Stimulated activated CD8-positive, alpha-beta memory T cell treated with anti-CD3 and anti-CD28 coated beads, Interleukin-15, amount 100 ng/mL, for 24 hours (primary cell): ENCODE results near the gene YOD1.

Experiments used
- DNase-seq: peaks from one replicate; pipeline ENCODE4 v3.0.0-alpha.2; 2020; ENCODE audit warnings: low read depth

Gene YOD1

GRCh38 chr1:207051191-207051943 lies at the start of gene YOD1:
TSS of gene YOD1 (minus strand) at chr1:207051208. CDS start at chr1:207051030, 178 bp downstream.
- no peak for DNase-seq

- DNase-seq: no peak
Observed at GRCh38 chr1:207097871-207098324, 46.9 kb upstream of the YOD1 start.

- DNase-seq: no peak
Observed at GRCh38 chr1:207093944-207094343, 42.9 kb upstream of the YOD1 start.

GRCh38 chr1:207091200-207091908 lies 40.3 kb upstream of the YOD1 start:
- no peak for DNase-seq

GRCh38 chr1:207089627-207090355 lies 38.8 kb upstream of the YOD1 start:
- no peak for DNase-seq

GRCh38 chr1:207088701-207089626 lies 38.0 kb upstream of the YOD1 start, which contains the start of gene C4BPB:
TSS of gene C4BPB (plus strand) at chr1:207088860. CDS start at chr1:207089532, 672 bp downstream.
- no peak for DNase-seq

- no peak for DNase-seq
Observed at GRCh38 chr1:207088161-207088560, 37.2 kb upstream of the YOD1 start.

- DNase-seq: no peak
Observed at GRCh38 chr1:207085887-207086286, 34.9 kb upstream of the YOD1 start.

GRCh38 chr1:207084701-207085180 lies 33.7 kb upstream of the YOD1 start:
- DNase-seq: no peak

- no peak for DNase-seq
Observed at GRCh38 chr1:207084232-207084631, 33.2 kb upstream of the YOD1 start.

GRCh38 chr1:207081806-207082205 lies 30.8 kb upstream of the YOD1 start:
- DNase-seq: no peak

- DNase-seq: no peak
Observed at GRCh38 chr1:207081088-207081487, 30.1 kb upstream of the YOD1 start.

GRCh38 chr1:207079706-207080241 lies 28.8 kb upstream of the YOD1 start:
- no peak for DNase-seq

- DNase-seq: no peak
Observed at GRCh38 chr1:207078578-207079132, 27.6 kb upstream of the YOD1 start.

- no peak for DNase-seq
Observed at GRCh38 chr1:207077470-207078377, 26.7 kb upstream of the YOD1 start.

GRCh38 chr1:207077012-207077411 lies 26.0 kb upstream of the YOD1 start:
- no peak for DNase-seq

- DNase-seq: no peak
Observed at GRCh38 chr1:207076181-207076955, 25.4 kb upstream of the YOD1 start.

GRCh38 chr1:207073906-207074820 lies 23.2 kb upstream of the YOD1 start:
- no peak for DNase-seq
